GM18868 (cell line): ENCODE measurements around the gene VIPR2.
"Not testable (repeated sequence)": the region's sequence is repeated elsewhere in the genome, so short reads cannot be mapped to it uniquely, and the experiment has no call there.

ENCODE experiments used
- ATAC-seq: cut with Tn5 transposase; IDR thresholded peaks from one replicate; pipeline ENCODE4 v1.9.1; 2021; ENCODE audit warnings: mild to moderate bottlenecking, moderate library complexity; ENCODE audit not compliant: unreplicated experiment

VIPR2 gene, protein sequence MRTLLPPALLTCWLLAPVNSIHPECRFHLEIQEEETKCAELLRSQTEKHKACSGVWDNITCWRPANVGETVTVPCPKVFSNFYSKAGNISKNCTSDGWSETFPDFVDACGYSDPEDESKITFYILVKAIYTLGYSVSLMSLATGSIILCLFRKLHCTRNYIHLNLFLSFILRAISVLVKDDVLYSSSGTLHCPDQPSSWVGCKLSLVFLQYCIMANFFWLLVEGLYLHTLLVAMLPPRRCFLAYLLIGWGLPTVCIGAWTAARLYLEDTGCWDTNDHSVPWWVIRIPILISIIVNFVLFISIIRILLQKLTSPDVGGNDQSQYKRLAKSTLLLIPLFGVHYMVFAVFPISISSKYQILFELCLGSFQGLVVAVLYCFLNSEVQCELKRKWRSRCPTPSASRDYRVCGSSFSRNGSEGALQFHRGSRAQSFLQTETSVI

DNA sequence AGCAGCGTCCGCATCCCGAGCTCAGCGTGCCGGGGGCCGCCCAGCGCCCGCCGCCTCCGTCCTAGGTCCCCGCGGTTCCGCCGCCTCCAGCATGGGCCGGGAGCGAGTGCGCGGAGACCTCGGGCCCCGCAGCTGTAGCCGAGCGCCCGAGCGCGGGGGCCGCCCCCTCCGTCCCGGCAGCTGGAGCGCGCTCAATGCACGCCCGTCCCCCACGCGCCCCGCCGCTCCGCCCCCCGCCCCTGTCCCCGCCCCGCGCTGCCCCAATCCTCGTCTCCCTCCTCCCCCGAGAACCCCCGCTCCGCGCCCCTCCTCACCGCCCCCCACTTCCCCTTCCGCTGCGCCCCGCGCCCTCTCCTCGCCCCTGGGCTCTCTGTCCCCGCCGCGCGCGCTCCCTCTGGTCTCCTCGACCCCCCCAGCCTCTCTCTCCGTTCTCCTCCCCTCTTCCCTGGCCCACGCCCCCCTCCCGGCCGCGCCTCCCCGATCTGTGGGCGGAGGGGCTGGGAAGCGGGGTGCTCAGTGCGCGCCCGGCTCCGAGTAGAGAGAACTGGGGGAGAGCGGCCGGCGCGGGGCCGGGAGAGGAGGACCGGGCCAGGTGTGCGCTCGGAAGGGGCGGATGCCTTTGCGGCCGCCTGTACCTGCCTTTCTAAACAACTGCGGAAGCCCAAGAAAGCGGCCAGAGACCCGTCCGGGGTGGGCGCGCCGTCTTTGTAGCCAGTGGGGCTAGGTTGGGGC, at the start of gene VIPR2:
TSS of gene VIPR2 (minus strand) at position 110 of the 732 bp plus-strand sequence. CDS start at position 14, 96 bp downstream.
- ATAC-seq = no peak

DNA sequence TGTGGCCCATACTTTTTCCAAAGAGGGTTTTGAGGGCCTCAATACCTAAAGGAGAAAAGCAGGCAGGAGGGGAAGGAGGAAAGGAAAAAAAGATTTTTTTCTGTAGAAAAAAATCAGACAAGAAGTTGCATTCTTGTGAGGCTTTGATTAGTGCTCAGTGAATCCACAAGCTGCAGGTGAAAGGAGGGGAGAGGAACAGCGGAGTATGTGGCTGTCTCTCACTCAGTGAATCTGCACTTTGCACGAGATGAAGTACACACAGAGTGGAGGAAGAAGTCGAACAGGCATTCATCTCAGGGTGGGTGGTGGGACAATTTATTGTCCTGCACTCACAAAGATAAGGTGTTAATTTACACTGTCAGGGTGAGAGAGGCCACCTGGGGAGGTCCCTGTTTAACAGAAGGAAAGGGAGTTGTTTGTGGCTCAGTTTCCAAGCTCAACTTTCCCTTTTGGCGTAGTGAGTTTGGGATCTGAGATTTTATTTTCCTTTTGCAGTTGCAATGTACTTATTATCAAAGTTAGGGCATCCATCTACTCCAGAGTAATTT, 49.0 kb upstream of the VIPR2 start:
- ATAC-seq = no peak

DNA sequence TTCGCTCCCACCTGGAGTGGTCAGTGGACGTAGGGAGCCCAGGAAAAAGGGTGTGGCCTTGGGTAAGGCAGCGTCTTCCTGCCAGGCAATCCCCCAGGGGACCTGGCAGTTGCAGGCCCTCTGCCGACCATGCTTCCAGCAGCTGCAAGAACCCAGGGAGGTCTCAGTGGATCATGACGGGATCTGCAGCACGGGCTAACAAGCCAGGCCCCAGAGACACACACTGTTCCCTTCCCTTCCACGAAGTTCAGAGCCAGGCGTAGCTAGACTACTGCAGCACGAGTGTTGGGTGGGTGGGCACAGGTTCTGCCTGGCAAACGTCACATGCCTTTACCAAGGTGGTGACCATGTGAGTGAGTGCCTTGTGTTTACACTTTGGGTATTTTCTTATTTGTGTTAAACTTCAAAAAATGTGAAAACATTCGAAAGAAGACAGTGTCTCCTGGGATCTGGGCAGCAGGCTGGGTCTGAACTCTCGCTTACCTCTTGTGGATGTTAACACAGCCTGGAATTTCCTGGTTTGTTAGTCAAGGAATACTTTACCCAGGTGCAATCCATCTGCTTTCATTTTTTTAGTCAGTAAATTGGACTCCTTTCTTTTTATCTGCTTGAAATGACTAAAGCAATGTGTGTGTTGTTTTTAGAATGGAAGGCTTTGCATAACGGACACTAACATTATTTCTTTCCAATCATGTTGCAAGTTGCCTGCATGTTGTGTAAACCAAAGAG, 48.2 kb upstream of the VIPR2 start:
- ATAC-seq = no peak

DNA sequence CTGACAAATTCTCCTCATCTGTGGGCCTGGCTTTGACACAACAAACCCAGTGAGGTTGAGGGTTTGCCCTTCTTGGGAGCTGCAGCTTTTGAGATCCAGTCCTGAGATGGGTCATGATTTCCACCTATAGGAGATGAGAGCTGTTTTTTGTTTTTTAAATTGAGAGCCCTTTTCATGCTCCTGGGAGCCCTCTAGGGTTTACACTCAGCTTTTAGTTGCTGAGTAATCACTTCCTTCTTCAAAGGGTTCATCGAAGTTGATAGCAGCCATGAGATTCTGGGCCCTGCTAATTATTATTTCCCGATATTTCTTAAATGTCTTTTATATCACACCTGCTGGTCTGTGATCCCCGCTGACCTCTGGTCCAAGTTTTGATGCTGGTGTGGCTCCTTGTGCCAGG, 47.3 kb upstream of the VIPR2 start:
- no peak for ATAC-seq

DNA sequence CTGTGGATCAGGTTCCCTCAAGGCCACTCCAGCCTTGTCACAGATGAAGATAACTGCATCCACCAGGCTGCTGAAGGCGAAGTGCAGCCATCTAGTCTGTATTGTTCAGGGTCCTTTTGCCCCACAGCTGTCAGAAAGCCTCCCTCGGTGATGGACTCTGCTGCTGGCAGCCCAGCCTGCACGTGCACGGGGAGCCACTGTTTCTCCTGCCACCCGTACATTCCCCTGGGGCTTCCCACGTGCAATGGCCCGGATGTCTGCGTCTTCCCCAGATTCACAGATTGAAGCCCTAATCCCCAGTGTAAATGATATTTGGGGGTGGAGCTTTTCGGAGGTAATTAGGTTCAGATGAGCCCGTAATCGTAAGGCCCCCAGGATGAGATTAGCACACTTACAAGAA, 46.6 kb upstream of the VIPR2 start:
- no peak for ATAC-seq

DNA sequence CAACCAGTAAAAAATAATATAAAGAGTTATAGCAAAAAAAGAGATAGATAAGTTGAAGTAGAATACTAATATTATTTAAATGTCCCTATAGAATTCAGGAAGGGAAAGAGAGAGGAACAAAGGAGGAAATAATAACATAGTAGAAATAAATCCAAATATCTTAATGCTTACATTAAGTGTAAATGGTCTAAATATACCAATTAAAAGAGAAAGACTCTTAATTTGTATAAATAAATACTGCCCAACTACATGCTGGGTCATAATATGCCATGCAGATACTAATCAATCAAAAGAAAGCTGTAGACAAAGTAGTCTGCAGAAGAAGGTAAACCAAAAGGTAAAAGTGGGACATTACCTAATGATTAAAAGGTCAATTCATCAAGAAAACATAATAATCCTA, 43.3 kb upstream of the VIPR2 start:
- ATAC-seq = no peak

DNA sequence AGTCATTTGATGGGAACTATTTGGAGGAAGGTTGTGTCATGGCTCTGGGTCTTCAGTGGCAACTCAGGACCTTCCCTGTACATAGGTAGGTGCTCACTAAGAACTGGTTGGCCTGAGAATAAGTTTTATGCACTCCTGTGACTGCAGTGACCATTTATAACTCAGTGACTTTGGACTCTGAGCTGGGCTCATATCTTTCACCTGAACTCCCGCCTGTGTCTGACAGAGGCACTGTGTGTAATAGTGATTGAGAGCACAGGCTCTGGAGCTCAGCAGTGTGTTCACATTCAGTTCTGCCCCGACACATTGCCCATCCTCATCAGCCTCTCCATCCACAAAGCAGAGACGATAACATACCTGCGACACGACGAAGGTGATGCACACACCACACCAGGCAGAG, 34.6 kb upstream of the VIPR2 start:
- ATAC-seq = no peak

DNA sequence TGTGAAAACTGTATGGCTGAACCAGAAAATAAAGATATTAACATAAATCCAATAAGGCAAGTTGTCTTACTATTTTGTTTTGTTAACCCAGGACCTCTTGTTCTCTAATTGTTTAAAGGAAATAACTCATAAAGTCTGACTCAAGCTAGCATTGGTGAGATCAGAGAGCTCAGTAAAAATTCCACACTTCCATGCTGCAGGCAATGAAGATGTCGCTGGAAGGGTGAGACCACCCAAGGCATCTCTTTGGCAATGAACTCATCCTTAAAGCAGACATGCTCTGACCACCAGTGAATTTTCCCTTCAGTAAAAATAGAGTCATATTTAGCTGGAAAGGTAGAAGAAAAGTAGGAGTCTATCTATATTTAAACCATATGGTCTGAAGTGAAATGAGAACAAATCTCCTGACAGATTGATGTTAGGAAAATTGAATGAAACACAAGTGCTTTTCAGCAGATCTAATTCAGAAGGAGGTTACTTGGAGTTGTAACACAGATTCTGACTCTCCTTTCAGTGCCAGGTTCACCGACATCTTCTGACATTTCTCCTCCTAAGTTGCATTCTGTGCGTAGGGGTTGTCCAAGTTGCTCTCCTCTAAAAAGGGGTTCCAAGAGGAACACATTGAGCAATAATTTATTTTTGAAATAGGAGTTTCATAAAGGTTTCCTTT, 32.8 kb upstream of the VIPR2 start:
- ATAC-seq = no peak

DNA sequence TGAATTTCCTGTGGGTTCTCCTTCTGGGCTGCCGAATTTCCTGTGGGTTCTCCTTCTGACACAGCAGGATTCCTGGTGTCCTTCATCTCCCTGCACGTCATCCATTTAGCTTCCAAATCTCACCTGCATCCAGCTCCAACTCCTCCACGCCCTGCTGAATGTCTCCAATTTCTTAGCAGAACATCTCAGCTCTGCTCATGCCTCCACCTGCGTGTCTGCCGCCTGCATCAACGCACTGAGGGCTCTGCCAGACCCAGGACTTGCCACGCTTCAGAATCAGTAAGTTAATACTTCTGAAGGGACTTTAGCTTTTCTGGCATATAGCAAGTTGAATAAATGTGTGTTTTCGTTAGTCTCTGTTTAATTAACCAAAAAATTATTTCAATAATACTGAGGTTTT, 31.1 kb upstream of the VIPR2 start:
- no peak for ATAC-seq

DNA sequence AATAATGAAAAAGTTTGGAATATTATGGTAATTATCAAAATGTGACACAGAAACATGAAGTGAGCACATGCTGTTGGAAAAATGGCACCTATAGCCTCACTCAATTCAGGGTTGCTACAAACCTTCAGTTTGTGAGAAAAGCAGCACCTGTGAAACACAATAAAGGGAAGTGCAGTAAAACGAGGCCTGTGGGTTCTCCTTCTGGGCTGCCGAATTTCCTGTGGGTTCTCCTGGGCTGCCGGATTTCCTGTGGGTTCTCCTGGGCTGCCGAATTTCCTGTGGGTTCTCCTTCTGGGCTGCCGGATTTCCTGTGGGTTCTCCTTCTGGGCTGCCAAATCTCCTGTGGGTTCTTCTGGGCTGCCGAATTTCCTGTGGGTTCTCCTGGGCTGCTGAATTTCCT, 30.4 kb upstream of the VIPR2 start:
- not testable (repeated sequence) for ATAC-seq

DNA sequence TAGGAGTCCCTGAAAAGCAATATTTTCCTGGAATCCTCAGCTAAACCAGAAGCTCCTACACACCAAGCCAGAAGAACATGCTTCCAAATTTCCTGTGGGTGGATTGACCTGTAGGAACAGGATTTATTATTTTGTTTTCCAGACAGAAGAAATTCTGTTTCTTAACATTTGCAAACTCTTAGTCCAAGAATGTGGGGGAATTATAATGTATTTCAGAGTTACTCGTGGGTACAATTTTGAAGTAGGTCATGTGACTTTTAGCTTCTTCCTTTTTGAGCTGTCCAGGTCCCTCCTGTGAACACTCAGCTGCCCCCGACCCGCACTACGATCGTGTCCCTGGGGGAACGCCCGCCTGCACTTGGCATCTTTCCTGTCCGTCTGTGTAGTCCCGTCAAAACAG, 27.7 kb upstream of the VIPR2 start:
- no peak for ATAC-seq

DNA sequence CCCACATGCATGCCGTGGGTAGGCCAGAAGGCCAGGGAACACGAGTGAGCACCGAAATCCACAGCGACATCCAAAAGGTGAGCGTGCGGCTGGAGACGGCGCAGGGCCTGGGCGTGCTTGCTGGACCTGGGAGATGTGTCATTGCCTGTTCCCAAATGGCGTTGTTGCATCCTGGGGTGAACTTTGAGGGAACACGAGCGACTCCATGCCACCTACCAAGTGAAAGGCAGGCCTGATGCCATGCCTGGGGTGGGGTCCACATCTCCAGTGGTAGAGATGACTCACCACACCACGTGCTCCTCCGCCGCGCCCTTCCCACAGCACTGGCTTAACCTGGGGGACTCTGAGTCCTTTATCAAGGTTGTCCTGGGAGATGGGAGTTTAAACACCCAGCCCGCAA, 24.7 kb upstream of the VIPR2 start:
- ATAC-seq = no peak

DNA sequence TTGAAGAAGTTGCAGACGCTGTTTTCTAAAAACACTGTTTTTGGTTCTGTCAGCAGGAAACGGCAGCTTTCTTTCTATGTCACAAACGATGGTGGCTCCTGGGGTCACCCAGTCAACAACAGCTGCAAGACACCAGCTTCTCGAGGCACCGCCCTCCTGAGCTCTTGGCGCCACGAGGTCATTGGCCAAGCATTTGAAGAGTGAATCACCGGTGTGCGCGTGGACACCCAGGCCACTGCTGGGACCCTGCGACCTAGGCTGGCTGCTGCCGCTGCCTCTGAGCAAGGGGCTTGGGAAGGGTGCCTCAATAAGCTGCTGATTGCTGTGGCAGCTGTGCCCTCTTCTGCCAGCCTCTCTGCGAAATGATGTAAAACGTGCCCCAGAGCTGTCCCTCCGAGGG, 22.5 kb upstream of the VIPR2 start:
- ATAC-seq = no peak

DNA sequence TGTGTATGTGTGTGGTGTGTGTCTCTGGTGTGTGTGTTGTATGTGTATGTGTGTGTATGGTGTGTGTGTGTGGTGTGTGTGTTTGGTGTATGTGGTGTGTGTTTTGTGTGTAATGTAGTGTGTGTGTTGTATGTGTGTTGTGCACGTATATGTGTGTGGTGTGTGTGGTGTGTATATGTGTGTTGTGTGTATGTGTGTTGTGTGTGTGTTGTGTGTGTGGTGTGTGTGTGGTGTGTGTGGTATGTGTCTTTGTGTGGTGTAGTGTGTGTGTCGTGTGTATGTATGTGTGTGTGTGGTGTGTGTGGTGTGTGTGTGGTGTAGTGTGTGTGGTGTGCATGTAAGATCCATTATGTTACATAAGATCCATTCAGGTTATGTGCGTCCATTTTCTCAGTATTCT, 21.9 kb upstream of the VIPR2 start:
- ATAC-seq = no peak

DNA sequence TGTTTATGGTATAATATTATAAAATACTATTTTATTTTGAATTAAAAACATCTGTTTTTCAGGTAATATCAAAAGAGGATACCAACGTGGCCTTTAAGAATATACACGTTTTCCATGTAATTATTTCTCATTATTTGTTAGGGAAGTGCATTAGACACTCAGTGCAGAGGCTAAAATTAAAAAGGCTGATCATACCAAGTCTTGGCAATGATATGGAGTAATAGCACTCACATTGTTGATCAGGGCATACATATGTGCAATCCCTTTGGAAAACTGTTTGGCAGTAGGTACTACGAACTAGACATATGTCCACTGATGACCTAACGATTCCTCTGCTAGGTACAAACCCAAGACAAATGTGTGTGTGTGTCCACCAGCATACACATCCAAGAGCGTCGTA, 20.7 kb upstream of the VIPR2 start:
- ATAC-seq = no peak

DNA sequence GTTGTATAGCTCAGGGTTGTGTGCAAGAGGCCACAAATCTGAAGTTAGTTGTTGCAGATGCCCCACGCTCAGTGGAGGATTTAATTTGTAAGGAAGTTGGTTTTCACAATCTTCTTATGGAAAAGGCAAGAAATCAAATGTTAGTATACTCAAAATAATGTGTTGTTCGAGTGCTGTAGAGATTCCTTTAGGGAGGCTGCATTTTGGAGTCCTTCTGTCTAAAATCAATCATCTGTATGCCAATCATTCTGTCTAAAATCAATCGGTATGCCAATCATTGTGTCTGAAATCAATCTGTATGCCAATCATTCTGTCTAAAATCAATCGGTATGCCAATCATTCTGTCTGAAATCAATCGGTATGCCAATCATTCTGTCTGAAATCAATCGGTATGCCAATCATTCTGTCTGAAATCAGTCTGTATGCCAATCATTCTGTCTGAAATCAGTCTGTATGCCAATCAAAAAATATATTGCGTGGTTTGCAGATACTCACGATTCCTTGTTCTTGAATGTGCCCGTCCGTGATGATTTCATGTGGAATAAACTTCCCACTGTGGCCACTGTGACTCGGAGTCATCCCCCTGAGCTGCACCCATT, 19.1 kb upstream of the VIPR2 start:
- not testable (repeated sequence) for ATAC-seq

DNA sequence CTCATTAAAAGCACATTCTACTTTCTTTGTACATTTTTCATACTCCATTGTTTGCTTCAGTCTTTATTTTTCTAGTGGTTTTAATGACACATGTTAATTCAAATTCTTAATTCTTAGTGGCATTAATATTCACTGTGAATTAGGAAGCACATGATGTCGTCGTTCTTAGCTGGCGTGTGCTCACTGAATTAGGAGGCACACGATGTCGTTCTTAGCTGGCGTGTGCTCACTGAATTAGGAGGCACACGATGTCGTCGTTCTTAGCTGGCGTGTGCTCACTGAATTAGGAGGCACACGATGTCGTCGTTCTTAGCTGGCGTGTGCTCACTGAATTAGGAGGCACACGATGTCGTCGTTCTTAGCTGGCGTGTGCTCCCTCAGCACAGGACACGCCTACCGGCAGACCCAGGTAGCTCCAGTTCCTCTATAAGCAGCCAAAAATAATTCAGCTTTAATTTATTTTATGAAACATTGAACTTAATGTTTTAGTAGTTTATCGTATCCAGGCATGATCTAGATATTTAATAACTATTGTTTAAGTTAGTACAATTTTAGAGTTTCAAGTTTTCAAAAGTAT, 17.5 kb upstream of the VIPR2 start:
- not testable (repeated sequence) for ATAC-seq

DNA sequence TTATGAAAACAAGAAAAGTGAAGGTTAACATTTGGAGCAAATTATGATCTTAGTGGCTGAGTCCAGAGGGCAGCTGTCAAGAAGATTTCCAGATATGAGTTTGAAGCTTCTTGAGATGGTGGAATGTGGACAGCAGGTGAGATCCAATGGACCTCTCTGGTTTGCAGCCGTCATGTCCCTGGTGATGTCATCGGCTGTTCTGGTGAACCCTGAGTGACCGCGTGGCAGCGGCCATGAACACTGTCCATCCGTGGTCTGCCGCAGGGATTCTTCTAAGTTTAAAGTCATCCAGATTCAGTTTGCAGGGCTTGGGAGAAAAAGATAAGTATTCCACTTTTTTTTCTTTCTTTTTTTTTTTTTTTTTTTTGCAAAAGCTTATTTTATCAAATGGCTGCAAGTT, 15.8 kb upstream of the VIPR2 start:
- no peak for ATAC-seq

DNA sequence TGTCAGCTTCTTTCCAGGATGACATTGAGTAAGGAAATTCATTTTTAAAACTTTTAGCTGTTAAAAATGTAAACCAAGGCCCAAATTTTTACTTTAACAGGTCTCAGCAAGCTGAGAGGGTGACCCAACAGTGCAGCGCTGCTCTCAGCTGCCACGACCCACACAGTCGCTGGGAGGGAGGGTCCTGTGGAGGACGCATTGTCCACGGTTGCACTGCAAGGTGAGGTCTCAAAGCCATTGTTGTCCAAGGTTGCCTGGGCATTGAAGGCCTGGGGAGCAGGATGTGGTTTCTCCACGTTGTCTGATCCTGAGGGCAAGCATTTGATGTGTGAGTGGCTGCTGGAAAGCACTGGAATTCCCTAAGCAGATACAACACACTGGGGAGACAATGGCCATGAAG, 15.1 kb upstream of the VIPR2 start:
- no peak for ATAC-seq

DNA sequence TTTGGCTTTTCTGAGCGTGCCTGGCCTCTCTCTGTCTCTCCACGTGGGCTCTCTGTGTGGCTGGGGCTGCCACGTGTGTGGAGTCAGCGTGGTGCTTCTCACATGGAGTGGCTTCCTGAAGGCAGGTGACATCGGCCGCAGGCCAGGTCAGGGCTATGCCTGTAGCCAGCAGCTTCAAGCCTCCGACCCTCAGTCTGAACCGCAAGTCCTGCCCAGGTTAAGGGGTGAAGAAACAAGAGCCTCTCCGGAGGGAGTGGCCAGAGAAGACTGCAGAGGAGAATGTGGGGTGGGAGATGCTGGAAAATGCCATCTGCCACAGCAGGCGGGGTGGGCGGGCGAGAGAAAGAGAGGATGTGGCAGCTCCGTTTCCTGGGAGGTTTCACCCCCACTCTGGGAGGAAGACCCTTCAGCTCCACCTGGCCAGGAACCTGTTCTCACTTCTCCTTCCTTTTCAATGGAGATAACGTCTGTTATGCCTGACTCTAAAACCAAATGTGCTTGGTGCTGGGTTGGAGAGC, 14.3 kb upstream of the VIPR2 start:
- no peak for ATAC-seq
